ENCODE measurements around the gene SIGLEC6.

DNA sequence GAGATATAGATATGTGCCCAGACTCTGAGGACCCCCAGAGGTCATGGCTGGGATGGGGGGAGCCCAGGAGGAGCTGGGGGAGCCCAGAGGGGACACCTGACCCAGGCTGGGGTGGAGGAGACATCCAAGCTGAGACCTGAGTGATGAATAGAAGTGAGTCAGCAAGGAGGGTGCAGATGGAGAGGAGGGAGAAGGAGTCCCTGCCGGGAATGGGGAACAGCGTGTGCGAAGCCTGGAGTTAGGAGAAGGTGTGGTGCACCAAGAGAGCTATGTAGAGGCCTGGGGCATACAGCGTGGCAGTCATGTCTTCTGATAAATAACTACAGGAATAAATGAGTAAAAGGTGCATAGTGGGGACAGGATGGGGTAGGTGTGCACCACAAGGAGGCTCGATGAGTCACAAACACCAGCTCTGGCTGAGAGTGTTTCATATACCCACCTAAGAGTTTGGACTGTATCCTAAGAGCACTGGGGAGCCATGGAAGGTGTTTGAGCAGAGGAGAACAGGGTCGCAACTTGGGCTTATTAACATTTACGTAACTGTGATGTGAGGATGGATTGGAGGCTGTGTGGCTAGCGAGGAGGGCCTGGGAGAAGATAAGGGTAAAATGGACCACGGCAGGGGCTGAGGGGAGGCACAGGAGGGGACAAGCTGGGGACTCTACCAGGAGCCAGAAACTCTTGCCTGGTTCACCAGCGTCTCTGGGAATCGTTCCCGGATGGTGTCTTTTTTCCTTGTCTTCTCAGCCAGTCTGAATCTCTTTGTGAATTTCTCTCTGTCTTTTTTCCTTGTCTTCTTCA, 51.7 kb downstream of the SIGLEC6 start:
- TF ChIP-seq CTCF (IDR thresholded peaks at IDR 0.05), result no peak
- no peak for TF ChIP-seq POLR2A (IDR thresholded peaks at IDR 0.05)

Data from uterus (tissue), 2 donors.